Measurements from ENCODE around the gene SNX20.

GRCh38 chr16:50704245-50704644, 23.1 kb upstream of the SNX20 start:
- TF ChIP-seq CTCF (IDR thresholded peaks at IDR 0.05) (no peak), POLR2A (IDR thresholded peaks at IDR 0.05) (no peak)
